ENCODE measurements around the gene VASN. TPM values are rescaled to one million over a fixed set of nuclear protein-coding genes. Genes with fewer than 3 reads are reported as not detected.

The VASN gene
- total RNA-seq, 1 donor from 2014 or later = 3.1 TPM

DNA sequence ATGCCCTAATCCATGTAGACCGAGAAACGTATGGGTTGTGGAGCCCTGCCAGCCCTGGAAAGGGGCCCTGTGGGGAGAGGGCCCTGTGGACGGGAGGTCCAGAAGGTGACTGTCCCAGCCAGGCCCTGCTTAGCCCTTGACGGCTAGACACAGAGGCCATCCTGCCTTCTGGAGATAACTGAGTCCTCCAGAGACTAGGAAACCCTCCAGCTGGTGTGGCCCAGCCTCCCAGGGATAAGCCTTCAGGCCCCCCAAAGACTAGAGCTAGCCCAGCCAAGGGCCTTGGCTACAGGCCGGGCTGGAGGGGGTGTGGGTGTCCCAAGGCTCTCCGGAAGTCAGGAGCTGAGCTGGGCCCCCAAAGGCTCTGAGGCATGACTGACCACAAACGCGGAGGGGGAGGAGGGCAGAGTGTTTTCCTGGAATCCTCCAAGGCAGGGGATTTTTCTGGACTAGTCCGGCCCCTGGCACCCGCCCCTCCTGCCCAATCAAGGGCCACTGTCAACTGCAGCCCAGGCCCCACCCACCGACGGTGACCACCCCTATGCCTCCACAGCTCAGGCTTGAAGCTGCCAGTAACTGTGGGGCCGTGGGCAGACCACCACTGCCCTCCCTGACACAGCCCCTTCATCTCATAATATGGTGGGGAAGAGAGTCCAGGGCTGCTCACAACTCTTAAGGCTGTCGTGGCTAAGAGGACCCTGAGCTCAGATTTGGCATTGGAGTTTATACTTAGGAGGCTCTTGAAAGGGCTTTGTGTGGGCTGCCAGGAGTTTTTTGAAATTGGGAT lies 885 bp upstream of the VASN start:
- no peak overlapping the region for H3K27ac ChIP-seq
- peaks cover 5% of the 10 kb centered on the region for H3K27me3 ChIP-seq
- no peak overlapping the region for H3K4me3 ChIP-seq
- peaks cover 34% of the 10 kb centered on the region for H3K4me1 ChIP-seq
- no peak overlapping the region for H3K9ac ChIP-seq
- Mint-ChIP-seq H3K27me3 (ENCODE audit: insufficient read depth, low read depth) (peaks cover 11% of the 10 kb centered on the region), H3K9me3 (no peaks in the 10 kb centered on the region), H3K27ac (no peak overlapping the region), H3K4me3 (peak overlapping the region; percentile 77), H3K4me1 (peaks cover 38% of the 10 kb centered on the region), H3K36me3 (no peaks in the 10 kb centered on the region)
- TF ChIP-seq CTCF (IDR thresholded peaks at IDR 0.05) (no peak), EZH2phosphoT487 (IDR thresholded peaks at IDR 0.05) (no peak), EZH2 (IDR thresholded peaks at IDR 0.05) (no peak)
- H2AFZ ChIP-seq (replicated peaks) = no peak overlapping the region
- H3F3A ChIP-seq (ENCODE audit: low read depth) = peaks cover 31% of the 10 kb centered on the region
- DNase-seq (ENCODE audit: low spot score) = no peak
- H3K79me2 ChIP-seq (ENCODE audit: low read depth) = peaks cover 4% of the 10 kb centered on the region
- H3K4me2 ChIP-seq = peak overlapping the region; percentile 96
- no peaks in the 10 kb centered on the region for H3K36me3 ChIP-seq
- H3K9me3 ChIP-seq (ENCODE audit: low read depth) = no peaks in the 10 kb centered on the region
- peaks cover 30% of the 10 kb centered on the region for H4K20me1 ChIP-seq (ENCODE audit: low read depth)

DNA sequence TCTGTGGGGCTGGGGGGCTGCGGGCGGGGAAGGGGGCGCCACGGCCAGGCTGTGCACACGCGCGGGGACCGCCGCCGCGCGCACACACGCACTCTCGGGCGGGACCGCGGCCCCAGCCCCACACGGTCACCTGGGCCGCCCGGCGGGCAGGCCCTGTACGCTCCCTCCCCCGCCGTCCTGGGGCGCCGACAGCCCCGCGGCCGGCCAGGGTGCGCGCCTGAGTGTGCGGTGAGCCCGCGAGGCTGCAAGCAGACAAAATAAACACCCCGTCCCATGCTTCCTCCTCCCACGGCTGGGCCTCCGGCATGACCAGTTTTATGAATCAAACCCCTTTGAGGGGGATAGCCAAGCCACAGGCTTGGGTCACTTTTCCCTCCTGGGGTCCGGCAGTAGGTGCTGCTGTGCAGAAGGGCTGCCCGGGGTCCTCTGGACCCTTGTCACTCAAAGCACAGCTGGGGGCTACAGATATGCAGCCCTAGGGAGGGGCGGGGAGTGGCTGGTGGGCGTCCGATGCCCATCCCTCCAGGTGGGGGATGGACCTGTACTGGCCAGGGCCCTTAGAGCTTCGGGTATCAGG lies 441 bp downstream of the VASN start:
- peak overlapping the region; percentile 10 for H3K9ac ChIP-seq

DNA sequence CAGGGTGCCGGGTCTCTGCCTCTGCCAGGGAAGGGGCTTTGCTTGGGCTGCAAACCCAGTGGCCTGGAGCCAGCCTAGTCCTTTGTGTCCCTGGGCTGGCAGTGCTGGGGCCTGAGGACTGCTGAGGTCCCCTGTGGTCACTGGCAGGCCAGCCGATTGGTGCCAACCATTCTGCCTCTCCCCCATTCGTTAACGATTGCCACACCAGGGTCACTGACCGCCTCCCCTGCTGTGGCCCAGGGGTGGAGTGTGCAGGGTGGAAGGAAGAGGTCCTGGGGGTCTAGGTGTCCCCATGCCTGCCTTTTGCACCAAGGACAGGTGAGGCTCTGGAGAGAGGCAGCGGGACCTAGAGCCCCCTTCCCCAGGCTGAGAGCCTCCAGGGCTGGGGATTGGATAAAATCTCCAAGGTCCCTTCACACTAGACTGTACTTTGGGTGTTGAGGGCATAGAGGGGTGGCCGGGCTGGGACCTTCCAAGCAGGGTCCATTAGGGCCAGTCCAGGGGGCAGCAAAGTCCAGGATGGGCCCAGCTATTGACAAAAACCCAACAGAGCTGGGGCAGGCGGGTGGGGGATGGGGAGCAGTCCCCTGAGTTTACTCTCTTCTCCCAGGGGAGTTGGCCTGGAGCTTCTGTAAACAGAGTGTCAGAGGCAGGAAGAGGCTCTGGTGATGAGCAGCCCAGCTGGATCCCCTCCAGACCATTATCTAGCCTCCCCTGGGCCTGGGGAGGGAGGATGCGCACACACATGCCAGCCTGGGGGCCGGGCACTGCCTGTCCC lies 1.1 kb downstream of the VASN start:
- H3K36me3 ChIP-seq = no peaks in the 10 kb centered on the region
- Mint-ChIP-seq H3K27ac (no peak overlapping the region), H3K4me3 (peak overlapping the region; percentile 90), H3K9me3 (no peaks in the 10 kb centered on the region), H3K4me1 (peaks cover 38% of the 10 kb centered on the region), H3K36me3 (no peaks in the 10 kb centered on the region), H3K27me3 (ENCODE audit: insufficient read depth, low read depth) (peaks cover 8% of the 10 kb centered on the region)
- peaks cover 45% of the 10 kb centered on the region for H3K4me1 ChIP-seq
- H3K4me3 ChIP-seq = peak overlapping the region; percentile 65
- peaks cover 40% of the 10 kb centered on the region for H4K20me1 ChIP-seq (ENCODE audit: low read depth)
- no peaks in the 10 kb centered on the region for H3K9me3 ChIP-seq (ENCODE audit: low read depth)
- H3K27me3 ChIP-seq = peaks cover 5% of the 10 kb centered on the region
- peak; percentile 47 for DNase-seq (ENCODE audit: low spot score)
- peaks cover 4% of the 10 kb centered on the region for H3K79me2 ChIP-seq (ENCODE audit: low read depth)
- no peak overlapping the region for H2AFZ ChIP-seq (replicated peaks)
- H3K4me2 ChIP-seq = peak overlapping the region; percentile 96
- no peak overlapping the region for H3K9ac ChIP-seq
- no peak overlapping the region for H3K27ac ChIP-seq
- H3F3A ChIP-seq (ENCODE audit: low read depth) = peaks cover 31% of the 10 kb centered on the region
- TF ChIP-seq CTCF (IDR thresholded peaks at IDR 0.05) = no peak
- no peak for TF ChIP-seq EZH2 (IDR thresholded peaks at IDR 0.05)
- TF ChIP-seq EZH2phosphoT487 (IDR thresholded peaks at IDR 0.05) = no peak

More for the DNA sequence above, 441 bp downstream of the VASN start:
- Histone ChIP-seq H2AFZ (replicated peaks) (no peak overlapping the region), H3K4me2 (peak overlapping the region; percentile 96), H3K36me3 (no peaks in the 10 kb centered on the region), H3K9me3 (ENCODE audit: low read depth) (no peaks in the 10 kb centered on the region), H4K20me1 (ENCODE audit: low read depth) (peaks cover 34% of the 10 kb centered on the region), H3F3A (ENCODE audit: low read depth) (peaks cover 31% of the 10 kb centered on the region), H3K27me3 (peaks cover 5% of the 10 kb centered on the region), H3K79me2 (ENCODE audit: low read depth) (peaks cover 4% of the 10 kb centered on the region), H3K4me1 (peaks cover 38% of the 10 kb centered on the region), H3K4me3 (peak overlapping the region; percentile 65), H3K27ac (no peak overlapping the region)
- Mint-ChIP-seq H3K27me3 (ENCODE audit: insufficient read depth, low read depth) (peaks cover 11% of the 10 kb centered on the region), H3K4me1 (peaks cover 39% of the 10 kb centered on the region), H3K27ac (no peak overlapping the region), H3K9me3 (no peaks in the 10 kb centered on the region), H3K4me3 (peak overlapping the region; percentile 90), H3K36me3 (no peaks in the 10 kb centered on the region)
- DNase-seq (ENCODE audit: low spot score) = peak; percentile 57
- TF ChIP-seq EZH2 (IDR thresholded peaks at IDR 0.05) (no peak), EZH2phosphoT487 (IDR thresholded peaks at IDR 0.05) (no peak), CTCF (IDR thresholded peaks at IDR 0.05) (no peak)

All from neural progenitor cell (in vitro differentiated cells).